ENCODE measurements around the gene RIMS3.
A peak's percentile ranks its signal among the peaks of the same experiment; 100 is the strongest.

RIMS3 gene

GRCh38 chr1:40653851-40654537, 11.5 kb downstream of the RIMS3 start:
- DNase-seq (ENCODE audit: low spot score) = no peak

DNA sequence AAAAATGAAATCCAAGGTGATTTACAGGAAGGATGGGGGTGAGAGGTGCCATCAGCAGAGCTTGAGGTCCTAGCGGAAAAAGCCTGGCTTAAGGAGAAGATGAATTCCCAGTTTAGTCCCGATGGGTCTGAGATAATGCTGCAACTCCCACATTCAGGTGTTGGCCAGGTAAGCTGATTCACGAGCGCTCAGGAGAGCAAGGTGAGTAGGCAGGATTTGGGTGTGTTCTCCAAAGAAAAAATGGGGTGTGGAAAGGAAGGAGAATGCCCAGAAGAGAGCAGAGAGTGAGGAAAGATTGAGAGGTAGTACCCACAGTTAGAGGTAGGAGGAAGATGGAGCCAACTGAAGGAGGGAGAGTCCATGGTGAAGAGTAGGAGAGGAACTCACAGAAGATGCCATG, 12.5 kb downstream of the RIMS3 start:
- no peak for DNase-seq (ENCODE audit: low spot score)

DNA sequence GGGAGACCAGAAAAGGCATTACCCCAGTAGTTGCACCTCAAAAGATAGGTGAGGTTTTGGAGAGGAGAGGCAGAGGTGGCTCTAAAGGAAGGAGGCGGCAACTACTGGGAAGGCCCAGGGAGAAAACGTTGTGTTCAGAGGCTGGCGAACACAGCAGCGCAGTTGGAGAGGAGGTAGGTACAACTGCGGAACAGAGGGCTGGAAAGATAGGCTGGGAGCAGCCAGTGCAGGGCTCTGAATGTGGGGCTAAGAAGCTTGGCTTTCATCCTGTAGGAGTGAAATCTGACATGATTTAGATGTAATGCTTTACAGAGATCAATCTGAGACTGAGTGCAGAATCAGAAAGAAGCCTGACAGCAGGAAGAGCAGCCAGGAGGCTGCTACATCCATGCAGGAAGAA, 13.0 kb downstream of the RIMS3 start:
- DNase-seq (ENCODE audit: low spot score) = no peak

DNA sequence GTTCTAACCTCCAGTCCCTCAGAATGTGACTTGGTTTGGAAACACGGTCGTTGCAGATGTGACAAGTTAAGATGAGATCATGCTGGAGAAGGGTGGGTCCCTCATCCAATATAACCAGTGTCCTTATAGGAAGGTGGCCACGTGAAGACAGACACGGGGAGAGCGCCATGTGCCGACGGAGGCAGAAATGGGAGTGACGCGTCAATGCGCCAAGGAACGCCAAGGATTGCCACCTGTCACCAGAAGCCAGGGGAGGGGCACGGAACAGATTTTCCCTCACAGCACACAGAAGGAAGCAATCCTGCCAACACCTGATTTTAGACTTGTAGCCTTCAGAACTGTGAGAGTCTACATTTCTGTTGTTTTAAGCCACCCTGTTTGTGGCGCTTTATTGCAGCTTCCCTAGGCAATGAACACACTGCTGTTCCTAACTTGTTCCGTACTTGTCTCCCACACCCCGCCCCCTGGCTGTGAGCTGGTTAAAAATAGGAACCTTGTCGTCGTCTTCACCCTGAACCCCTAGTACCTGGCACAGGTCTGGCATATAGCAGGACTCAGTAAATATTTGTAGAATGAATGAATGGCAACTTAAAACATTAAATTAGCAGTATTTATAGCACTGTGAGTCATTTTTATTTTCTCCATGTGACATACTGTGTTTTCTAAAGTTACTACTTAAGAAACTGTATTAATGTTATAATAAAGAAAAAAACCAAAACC, 14.2 kb downstream of the RIMS3 start:
- DNase-seq (ENCODE audit: low spot score) = peak; percentile 30

- no peak for DNase-seq (ENCODE audit: low spot score)
Measured at GRCh38 chr1:40650075-40650474, 15.4 kb downstream of the RIMS3 start.

GRCh38 chr1:40649592-40649930, 15.9 kb downstream of the RIMS3 start:
- DNase-seq (ENCODE audit: low spot score) = no peak

GRCh38 chr1:40648928-40649591, 16.4 kb downstream of the RIMS3 start:
- DNase-seq (ENCODE audit: low spot score) = no peak

- DNase-seq (ENCODE audit: low spot score) = no peak
Measured at GRCh38 chr1:40648200-40648599, 17.3 kb downstream of the RIMS3 start.

GRCh38 chr1:40646315-40646714, 19.2 kb downstream of the RIMS3 start:
- DNase-seq (ENCODE audit: low spot score) = no peak

DNA sequence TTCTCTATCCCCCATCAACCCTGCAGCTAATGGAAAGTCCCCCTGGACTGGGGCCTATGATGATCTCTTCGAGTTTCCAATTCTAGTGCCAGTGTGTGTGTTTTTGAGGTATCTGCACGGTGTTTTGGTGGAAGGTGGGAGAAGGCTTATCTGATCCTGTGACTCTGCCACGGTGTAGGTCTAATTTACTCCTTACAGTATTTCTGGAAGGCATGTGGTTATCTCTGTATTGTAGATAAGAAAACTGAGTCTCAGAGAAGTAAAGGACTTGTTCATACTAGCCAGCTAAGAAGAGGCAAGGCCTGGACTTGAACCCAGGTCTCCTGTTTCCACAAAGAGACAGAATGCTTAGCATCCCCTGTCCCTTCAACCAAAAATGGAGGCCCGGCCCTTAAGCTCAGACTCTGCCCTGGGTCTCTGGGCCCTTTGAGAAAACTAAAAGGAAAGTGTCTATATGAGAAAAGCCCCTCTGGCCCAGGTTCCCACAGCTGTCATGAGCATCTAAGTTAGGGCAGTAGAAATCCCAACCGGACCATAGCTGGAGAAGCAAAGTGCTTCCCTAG, 20.3 kb downstream of the RIMS3 start:
- no peak for DNase-seq (ENCODE audit: low spot score)

DNA sequence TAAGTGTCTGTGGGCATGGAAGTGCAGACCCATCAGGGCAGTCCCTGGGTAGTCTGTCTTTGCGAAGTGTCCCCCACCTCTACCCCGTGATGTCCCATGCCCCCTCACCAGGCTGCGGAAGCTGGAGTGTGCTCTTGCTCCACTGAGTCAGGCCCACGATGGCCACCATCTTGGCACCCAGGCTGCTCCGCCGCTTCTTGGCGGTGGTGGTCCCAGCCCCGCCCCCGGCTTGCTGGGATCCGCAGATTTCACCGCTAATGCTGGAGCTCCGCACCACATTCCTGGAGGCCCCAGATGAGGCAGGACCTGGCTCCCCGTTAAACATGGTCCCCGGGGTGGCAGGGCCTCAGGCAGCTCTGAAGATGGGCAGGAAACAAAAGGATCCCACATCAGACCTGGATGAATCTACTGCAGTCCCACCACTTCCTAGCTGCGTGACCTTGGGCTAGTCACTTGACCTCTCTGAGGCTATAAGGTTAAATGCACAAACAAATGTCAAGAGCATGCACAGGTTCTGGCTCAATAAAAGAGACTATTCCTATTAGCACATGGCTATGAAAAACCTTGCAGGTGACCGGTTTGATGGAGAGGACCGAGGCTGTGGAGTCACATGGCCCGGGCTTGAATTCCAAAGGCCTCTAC, 23.8 kb downstream of the RIMS3 start:
- no peak for DNase-seq (ENCODE audit: low spot score)

- peak; percentile 48 for DNase-seq (ENCODE audit: low spot score)
Measured at GRCh38 chr1:40640314-40641076, 25.0 kb downstream of the RIMS3 start.

- no peak for DNase-seq (ENCODE audit: low spot score)
Measured at GRCh38 chr1:40638097-40639036, 27.1 kb downstream of the RIMS3 start.

DNA sequence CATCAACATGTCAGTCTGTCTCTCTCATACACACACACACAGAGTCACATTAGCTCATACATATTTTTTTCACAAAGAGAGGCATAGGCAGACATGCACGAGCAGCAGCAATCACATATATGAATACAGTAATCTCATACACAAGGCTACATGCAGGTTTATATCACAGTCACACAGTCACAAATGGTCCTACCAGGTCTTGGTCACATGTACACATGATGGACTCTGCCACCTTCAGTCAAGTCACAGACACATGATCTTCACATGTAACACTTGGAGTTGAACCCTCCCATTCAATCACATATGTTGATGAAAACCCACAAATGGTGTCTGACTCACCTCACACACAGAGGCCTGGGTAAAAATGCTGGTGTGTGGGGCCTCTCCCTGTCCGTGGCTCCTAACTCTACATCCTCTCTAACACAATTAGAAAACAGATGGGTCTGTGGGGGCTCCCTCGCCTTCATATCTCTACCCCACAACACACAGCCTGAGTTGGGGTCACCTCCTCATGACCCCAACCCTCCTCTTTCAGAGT, 27.9 kb downstream of the RIMS3 start:
- DNase-seq (ENCODE audit: low spot score) = no peak

DNA sequence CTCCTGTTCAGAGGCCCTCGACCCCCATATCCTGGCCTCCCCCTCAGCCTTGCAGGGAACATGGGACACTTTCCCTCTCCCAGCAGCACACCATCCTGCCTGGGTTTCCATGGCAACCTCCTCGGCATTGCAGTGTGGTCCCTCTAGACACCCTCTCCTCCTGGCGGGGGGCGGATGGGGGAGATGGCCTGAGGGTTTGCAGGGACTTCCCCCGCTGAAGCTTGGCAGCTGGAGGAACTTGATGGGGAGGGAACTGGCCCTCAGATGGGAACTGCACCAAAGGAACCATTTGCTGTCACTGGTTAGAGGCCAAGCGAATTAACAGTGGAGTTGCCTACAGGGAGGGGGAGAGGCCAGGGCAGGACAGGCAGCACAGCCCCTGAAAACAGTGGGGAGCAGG, 28.7 kb downstream of the RIMS3 start:
- DNase-seq (ENCODE audit: low spot score) = peak; percentile 43

DNA sequence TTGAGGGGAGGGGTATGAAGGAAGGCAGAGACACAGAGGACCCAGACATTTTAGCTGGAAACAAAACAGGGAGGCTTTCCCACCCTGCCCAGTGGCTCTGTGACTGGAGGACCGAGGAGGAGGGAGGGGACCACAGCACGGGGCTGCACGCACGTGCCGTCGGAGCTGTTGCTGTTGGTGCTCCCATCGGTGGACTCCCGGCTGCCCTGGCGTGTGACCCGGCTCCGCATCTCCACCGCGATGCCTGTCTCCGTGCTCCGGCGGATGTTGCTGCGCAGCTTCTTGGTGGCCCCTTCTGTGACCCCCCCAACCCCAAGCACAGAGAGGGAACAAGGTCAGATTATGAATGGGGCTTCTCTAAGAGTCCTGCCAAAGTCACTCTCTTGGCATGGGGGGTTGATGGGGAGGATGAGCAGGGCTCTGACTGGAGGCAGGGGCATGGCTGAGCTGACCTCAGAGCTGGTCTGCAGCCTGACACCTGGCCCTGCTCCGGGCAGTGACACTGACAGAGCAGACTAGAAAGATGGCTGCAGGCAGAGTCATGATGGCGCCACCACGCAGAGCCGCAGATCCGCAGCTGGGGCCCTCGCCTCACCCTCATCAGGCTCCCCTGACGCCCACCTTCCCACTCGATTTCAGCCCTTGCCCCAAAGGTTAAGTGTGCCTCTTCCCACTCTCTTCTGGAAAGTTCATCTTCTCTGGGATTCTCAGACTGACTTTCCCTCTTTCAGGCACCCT, 29.6 kb downstream of the RIMS3 start:
- DNase-seq (ENCODE audit: low spot score) = no peak

GRCh38 chr1:40634901-40635655, 30.4 kb downstream of the RIMS3 start:
- DNase-seq (ENCODE audit: low spot score) = no peak

GRCh38 chr1:40633931-40634376, 31.5 kb downstream of the RIMS3 start:
- DNase-seq (ENCODE audit: low spot score) = peak; percentile 35

- no peak for DNase-seq (ENCODE audit: low spot score)
Measured at GRCh38 chr1:40633523-40633922, 32.0 kb downstream of the RIMS3 start.
